HG03108 (cell line): Measurements from ENCODE around the gene CCDC40.

ENCODE experiments used
- ATAC-seq: cut with Tn5 transposase; IDR thresholded peaks from one replicate; pipeline ENCODE4 v1.9.1; 2021; ENCODE audit warnings: moderate library complexity; ENCODE audit not compliant: unreplicated experiment

The CCDC40 gene

GRCh38 chr17:80000981-80001775, 35.3 kb upstream of the CCDC40 start:
- no peak for ATAC-seq

- ATAC-seq = no peak
Observed at GRCh38 chr17:80002070-80002641, 34.3 kb upstream of the CCDC40 start.

GRCh38 chr17:80002690-80003490, 33.6 kb upstream of the CCDC40 start:
- no peak for ATAC-seq

- no peak for ATAC-seq
Observed at GRCh38 chr17:80003969-80004368, 32.5 kb upstream of the CCDC40 start.

GRCh38 chr17:80005360-80006338, 30.8 kb upstream of the CCDC40 start:
- no peak for ATAC-seq

- ATAC-seq = no peak
Observed at GRCh38 chr17:80006339-80006720, 30.1 kb upstream of the CCDC40 start.

GRCh38 chr17:80006811-80007752, 29.4 kb upstream of the CCDC40 start:
- no peak for ATAC-seq

GRCh38 chr17:80007939-80008338, 28.5 kb upstream of the CCDC40 start:
- ATAC-seq = no peak

- ATAC-seq = no peak
Observed at GRCh38 chr17:80008383-80008840, 28.0 kb upstream of the CCDC40 start.

- ATAC-seq = no peak
Observed at GRCh38 chr17:80008848-80009247, 27.6 kb upstream of the CCDC40 start.

- ATAC-seq = no peak
Observed at GRCh38 chr17:80009391-80010282, 26.8 kb upstream of the CCDC40 start.

GRCh38 chr17:80010283-80010858, 26.1 kb upstream of the CCDC40 start:
- no peak for ATAC-seq

- ATAC-seq = no peak
Observed at GRCh38 chr17:80011989-80012555, 24.4 kb upstream of the CCDC40 start.

- ATAC-seq = no peak
Observed at GRCh38 chr17:80012765-80013741, 23.4 kb upstream of the CCDC40 start.

GRCh38 chr17:80017226-80018010, 19.0 kb upstream of the CCDC40 start:
- no peak for ATAC-seq
